ENCODE results near the gene HHIPL1.
"Not testable (repeated sequence)": the region's sequence is repeated elsewhere in the genome, so short reads cannot be mapped to it uniquely, and the experiment has no call there.

HHIPL1 gene

DNA sequence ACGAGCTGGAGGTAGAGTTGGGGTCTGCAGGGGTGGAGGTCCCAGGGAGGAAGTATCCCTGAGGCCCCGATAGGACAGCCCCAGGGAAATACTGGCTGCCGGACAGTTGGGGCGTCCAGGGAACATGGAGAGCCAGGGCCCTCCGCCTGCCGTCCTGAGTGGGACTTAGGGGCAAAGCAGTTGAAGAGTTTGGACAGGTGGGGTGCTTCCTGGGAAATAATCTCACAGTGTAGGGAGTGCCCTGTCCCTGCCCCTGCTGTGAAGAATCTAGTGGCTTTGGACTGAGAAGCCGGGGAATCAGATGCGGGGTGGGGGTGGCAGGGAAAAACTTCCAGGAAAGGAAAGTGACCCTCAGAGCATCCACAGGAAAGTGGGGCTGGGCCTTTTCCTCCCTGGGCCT lies 9.8 kb upstream of the HHIPL1 start:
- no peak for DNase-seq

DNA sequence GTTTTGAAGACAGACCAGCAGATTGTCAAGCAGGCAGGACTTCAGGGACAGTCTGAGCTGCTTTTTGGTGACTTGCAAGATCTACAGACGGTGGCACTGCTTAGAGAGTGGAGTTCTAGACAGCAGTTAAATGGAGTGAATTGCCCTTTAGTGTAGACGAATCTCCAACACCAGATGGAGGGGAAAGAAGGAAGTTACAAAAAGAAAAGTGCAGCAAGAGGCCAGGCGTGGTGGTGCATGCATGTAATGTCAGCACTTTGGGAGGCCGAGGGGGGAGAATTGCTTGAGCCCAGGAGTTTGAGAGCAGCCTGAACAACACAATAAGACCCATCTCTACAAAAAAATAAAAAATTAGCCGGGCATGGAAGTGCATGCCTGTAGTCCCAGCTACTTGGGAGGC lies 8.4 kb upstream of the HHIPL1 start:
- no peak for DNase-seq

DNA sequence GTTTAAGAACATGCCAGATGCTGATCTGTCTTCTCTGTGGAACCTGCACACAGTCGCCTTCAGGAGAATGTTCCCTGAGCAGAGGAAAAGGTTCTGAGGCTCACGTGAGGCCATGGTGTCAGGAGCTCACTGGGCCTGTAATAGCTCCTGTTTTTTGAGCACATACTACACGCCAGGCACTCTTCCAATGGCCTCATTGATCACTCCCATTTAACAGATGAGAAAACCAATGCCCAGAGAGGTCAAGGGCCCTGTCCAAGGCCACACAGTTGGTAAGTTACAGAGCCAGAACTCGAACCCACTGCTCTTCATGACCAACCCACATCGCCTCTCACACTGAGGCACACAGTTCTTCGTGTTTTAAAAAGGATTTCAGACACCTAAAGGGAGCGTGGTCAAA lies 7.3 kb upstream of the HHIPL1 start:
- DNase-seq, result no peak

DNA sequence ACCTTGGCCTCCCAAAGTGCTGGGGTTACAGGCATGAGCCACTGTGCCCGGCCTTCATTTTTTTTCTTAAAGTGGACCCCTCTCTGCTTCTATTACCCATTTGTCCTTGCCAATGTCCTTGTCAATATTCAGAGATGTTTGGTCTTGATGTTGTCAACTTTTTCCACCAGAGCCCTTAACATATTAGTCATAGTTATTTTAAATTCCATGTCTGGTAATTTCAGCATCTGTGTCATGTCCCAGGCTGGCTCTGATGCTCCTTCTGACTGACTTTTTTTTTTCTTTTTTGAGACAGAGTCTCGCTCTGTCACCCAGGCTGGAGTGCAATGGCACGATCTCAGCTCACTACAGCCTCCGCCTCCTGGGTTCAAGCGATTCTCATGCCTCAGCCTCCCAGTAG lies 2.2 kb upstream of the HHIPL1 start:
- DNase-seq, result not testable (repeated sequence)

DNA sequence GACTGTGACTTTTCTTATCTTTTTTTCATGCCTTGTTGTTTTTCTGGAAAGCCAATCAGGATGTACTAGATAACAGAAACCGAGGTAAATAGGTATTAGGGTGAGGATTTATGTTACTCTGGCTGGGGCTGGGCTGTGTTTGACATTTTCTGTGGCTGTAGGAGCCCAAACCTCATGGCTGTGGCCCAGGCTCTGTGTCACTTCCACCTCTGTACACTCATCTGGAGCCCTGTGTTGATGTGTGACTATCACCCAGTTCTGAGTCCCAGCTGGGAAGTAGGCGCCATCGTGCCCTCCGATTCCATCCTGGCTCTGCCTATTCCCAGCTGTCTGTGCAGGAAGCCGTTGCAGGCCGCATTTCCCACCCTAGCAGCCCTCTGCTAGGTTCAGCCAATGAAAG lies 1.6 kb upstream of the HHIPL1 start:
- DNase-seq, result no peak

DNA sequence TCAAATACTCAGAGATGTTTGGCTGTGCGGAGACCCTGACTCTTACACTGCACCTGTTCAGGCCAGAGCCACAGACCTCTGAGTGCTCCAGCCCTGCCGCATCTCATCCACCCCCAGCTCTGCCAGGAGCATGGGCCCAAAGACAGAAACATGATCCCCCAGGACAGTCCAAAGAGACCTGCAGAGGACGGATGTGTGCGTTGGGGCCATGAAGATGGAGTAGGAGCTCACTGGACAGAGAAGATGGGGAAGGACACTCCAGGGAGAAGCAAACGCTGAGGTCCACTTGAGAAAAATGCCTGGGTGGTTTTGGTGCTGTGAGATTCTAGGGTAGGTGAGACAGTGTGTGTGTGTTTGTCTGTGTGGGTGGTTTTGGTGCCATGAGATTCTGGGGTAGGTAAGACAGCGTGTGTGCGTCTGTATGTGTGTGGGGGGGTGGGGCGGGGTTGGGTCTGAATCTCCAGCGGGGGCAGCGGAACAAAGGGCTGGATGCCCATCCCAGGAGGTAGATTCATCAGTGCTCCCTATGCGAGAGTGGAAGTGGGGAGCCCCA lies 818 bp upstream of the HHIPL1 start:
- no peak for DNase-seq

DNA sequence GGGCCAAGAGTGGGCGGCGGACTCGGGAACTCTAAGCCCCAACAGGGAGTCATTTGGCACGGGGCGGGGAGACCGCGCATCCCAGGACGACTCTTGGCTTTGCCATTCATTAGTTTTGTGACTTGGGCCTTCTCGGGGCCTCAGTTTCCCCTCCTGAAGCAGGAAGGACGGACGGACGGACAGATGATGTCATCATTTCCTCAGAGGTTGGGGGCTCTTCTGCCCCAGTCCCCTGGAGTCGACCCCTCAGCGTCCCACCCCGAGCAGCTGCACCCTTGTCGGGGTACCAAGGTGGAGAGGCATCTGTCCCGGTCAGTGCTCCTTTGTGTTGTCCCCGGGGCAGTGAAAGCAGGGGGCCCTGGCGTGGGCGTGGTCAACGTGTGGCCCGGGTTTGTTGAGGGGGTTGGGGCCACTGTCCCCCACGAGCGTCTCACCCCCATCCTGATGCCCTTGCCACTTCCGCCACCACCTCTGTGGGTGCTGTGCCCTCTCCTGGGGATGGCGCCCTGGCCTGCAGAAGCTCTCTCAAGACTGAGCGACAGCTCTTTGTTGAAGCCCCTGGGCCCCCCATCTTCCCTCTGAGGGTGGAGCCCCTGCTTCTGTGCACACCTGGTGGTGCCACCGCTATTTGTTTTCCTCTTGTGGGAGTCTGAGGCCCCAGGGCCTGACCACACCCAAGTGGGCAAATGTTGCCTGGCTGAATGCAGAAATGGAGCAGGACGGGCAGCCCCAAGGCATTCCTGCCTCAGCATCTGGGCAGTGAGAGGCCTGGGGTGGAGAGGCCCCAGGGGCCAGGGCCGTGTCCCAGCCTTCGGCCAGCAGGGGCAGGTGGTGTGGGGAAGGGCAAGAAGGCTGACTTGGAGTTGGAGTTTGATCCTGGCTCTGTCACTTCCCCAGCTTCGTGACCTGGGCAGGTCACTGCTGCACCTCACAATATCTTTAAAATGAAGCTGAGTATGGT lies 896 bp downstream of the HHIPL1 start:
- no peak for DNase-seq

DNA sequence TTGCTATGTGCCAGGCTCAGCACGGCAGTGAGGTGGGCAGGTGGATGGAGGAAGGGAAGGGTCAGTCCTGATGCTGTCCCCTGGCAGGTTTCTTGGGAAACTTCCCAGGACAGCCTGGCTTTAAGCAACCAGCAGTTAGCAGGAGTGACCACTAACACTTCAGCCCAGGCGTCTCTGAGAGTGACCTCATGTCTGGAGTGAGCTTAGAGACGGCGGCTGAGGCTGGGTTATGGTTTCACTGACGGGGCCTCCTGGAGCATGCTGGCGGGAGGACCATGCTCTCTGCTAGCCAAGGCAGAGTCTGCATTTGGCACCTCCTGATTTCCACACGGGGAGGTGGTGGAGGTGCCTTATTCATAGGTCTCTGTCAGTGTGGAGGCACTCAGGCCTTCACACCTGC lies 2.5 kb downstream of the HHIPL1 start:
- DNase-seq, result peak; percentile 21

DNA sequence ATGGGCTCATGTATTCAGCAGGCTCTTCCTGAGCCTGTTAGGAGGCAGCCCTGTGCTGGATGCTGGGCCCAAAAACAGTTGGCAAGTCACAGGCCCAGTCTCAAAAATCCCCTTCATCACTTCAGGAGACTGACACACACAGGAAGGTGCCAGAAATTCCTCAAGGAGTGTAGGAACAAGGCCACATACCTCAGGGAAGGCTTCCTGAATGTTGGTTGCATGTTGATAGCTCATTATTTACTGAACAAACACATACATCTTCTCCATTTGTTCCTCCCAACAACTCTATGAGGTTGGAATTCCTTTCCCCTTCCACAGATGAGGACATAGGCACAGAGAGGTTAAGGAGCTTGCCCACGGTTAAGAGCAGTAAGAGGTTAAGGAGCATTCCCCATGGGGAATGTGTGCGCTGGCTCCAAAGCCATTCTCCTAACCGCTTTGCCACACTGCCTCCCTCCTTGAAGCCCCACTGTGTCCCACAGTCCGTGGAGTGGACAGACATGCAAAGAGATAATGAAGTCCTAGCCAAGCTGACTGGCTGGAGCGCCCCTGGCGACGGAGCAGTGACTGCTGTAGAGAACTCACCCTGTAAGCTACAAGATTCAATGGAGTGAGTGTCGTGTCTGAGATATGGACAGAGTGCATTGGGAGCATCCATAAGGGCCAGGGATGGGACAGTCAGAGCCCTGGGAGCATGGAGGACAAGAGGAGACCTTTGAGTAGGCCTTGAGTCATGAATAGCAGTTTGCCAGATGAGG lies 3.3 kb downstream of the HHIPL1 start:
- no peak for DNase-seq

DNA sequence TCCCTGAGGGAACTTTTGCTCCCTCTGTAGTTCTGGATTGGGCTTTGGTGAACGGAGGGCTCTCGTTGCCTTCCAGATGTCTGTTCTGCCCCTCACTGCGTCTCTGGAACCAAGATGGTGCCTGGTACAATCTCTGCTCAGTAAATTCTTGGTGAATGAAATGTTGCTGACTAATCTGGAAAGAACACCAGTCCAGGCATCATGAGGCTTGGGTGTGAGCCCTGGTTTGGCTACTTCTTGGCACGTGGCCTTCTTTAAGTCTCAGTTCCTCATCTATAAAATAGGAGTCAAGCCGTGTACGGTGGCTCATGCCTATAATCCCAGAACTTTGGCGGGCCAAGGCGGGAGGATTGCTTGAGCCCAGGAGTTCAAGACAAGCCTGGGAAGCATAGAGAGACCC lies 4.3 kb downstream of the HHIPL1 start:
- peak; percentile 66 for DNase-seq

DNA sequence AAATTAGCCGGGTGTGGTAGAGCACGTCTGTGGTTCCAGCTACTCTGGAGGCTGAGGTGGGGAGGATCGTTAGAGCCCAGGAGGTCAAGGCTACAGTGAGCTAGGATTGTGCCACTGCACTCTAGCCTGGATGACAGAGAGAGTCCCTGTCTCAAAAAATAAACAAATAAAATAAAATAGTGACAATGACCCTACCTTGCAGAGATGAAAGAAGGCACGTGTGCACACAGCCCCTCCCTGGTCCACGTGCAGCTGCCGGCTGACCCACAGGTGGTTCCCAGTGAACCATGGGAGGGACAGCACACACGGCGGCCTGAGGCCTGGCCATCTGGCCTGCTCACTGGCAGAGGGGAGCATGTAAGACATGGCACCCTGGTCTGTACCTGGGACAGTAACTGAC lies 4.7 kb downstream of the HHIPL1 start:
- no peak for DNase-seq

DNA sequence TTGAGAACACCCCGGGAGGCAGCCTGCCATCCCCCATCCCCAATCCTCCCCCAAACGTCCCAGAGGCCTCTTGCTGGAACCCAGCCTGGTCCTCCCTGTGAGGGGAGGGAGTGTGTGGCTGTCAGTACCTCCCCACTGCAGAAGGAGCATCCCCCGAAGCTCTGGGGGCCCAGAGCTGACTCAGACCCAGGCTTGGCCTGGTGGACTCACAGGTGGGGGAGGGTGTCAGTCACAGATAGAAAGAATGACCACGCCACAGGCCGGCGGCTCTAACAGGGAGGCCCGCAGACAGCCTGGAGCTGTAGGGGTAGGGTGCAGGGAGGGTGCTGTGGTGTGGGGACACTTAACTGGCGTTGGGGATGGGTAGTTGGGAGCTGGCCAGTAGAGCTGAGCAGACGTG lies 5.3 kb downstream of the HHIPL1 start:
- DNase-seq, result peak; percentile 20

DNA sequence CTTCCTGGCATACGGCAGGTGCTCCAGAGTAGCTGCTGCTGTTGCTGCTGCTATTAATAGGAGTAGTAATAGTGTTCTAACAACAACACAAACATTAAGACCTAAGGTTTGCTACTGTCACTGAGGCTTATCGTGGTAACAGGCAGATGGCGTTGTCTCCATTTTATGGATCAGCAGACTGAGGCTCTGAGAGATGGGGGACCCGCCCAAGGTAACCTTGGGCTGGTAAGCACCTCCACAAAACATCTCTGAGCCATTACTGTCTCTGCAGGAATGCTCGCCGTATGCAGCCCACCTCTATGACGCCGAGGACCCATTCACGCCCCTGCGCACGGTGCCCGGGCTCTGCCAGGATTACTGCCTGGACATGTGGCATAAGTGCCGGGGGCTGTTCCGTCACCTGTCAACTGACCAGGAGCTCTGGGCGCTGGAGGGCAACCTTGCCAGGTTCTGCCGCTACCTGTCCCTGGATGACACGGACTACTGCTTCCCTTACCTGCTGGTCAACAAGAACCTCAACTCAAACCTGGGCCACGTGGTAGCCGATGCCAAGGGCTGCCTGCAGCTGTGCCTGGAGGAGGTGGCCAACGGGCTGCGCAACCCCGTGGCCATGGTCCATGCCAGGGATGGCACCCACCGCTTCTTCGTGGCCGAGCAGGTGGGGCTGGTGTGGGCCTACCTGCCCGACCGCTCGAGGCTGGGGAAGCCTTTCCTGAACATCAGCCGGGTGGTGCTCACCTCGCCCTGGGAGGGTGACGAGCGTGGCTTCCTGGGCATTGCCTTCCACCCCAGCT lies 7.2 kb downstream of the HHIPL1 start:
- DNase-seq, result no peak

DNA sequence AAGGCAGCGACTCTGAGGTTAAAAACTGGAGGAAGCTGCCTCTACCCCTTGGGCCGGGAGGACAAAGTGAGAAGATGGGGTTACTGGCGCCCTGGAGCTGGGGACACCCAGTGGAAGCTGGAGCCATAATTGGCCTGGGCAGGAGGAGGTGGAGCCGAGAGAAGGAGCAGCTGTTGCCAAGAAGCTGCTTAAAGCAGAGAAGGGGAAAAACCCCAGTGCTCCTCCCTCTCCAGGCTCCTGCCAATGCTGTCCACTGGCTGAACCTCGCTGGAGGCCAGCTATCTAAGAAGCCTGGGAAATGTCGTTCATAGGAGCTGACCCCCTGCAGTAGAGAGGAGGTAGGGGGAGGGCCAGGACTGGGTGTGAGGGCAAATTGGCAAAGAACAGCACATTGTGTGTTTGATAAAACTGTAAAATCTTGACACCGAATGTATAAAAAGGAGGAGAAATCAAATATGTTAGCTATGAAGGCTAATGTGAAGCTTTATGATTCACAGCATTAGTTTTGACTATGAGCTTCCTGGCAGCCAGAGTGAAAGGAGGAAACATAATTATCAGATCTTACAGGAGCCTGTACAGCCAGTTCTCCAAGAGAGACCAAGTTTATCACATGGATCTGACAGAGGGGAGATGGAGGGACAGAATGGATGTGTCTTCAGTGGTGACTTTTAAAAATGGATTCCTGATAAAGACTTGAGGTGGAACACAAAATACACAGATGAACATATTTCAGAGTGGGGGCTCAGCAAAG lies 9.5 kb downstream of the HHIPL1 start:
- DNase-seq, result peak; percentile 67

DNA sequence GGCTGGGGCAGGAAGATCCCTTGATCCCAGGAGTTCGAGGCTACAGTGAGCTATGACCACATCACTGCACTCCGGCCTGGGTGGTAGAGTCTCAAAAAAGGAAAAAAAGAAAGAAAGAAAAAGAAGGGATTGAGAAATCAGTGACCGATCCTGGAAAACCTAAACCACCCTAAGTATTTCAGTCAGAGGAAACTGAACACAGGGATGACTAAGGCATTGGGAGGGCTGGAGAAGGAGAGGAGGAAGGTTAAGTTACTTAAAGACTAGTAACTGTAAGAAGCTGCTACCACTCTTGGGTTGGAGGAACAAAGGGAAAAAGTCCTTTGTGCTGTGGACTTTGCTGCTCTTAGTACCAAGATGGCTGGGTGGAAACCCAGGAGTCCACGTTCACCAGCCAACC lies 10.6 kb downstream of the HHIPL1 start:
- no peak for DNase-seq

DNA sequence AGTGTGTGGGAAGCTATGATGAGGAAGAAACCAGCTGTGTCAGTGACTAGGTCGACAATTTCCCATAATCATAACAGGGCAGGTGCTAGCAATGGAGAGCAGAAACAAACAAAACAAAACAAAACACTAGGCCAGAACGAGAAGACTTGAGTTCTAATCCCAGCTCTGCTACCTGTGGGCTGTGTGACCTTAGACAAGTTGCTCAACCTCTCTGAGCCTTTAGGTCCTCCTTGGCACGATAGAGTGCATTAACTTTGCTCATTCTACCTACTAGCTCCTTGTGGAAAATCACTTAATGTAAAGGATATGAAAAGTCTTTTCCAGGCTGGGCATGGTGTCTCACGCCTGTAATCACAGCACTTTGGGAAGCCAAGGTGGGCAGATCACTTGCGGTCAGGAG lies 11.2 kb downstream of the HHIPL1 start:
- no peak for DNase-seq

DNA sequence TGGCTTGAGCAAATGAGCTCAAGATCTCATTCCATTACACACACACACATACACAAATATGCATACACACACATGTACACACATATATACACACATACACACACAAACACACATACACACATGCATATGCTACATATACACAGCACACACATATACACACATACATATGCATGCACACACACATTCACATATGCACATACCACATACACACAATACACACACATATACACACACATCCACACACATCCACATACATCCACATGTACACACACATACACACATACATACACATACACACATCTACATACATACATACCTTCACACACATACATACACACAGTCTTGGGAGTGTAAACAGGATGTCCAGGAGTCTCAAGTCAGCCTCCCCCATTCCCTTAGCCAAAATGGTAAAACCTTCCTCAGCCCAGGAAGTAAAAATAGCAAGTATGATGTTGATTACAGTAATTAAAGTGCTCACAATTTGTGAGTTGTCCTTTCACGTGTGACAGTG lies 12.8 kb downstream of the HHIPL1 start:
- DNase-seq, result no peak

DNA sequence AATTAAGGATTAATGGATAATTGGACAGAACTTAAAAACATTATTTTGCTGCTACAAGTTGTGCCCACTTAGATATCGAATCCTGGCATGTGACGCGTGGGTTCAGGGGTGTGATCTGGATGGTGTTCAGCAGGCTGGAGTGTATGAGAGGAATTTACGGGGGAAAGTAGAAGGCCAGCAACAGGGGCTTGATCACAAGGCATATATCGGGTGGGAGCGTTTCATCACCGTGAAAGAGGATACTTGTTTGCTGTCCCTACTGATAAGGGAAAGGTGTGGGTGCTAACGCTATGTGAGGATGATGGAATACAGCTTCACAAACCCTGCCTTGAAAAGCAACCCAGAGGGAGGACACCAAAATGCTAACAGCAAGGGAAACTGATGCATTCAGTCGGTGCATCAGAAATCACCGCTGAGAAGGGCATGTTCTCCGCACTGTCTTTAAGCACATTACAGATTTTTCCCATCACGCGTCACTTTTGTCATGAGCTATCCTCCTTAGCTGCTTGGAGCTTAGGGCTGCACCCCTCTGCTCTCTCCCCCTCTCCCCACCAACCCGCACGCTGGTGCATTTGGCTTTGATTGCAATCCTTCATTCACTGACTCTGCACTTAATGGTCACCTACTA lies 13.4 kb downstream of the HHIPL1 start:
- no peak for DNase-seq

DNA sequence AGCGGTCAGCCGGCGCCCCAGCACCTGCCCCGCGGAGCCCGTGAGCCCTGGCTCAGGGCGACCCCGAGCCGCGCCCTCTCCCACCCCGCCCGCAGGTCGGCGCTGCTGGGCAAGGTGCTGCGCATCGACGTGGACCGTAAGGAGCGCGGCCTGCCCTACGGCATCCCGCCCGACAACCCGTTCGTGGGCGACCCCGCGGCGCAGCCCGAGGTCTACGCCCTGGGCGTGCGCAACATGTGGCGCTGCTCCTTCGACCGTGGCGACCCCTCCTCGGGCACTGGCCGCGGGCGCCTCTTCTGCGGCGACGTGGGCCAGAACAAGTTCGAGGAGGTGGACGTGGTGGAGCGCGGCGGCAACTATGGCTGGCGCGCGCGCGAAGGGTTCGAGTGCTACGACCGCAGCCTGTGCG lies 14.4 kb downstream of the HHIPL1 start:
- no peak for DNase-seq

DNA sequence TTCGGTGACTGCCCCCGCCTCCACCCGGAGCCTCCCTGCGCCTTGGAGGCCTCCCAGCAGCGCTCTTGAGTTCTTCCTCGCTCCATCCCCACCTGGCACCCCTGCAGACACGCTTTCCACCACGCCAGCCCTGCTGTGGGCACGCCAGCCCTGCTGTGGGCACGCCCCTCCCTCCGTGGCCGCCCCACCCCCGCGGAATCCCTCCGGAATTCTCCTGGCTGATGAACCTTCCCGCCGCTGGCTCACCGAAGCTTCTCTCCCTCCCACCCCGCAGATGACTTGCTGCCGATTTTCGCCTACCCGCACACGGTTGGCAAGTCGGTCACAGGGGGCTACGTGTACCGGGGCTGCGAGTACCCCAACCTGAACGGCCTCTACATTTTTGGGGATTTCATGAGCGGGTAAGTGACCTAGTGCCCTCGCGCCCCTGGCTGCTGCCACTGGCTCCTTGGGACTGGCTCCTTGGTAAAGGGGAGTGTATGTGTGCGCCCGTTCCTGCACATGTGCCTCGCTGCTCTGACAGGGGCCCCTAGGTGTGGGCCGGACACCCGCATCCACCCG lies 15.2 kb downstream of the HHIPL1 start:
- DNase-seq, result no peak

DNA sequence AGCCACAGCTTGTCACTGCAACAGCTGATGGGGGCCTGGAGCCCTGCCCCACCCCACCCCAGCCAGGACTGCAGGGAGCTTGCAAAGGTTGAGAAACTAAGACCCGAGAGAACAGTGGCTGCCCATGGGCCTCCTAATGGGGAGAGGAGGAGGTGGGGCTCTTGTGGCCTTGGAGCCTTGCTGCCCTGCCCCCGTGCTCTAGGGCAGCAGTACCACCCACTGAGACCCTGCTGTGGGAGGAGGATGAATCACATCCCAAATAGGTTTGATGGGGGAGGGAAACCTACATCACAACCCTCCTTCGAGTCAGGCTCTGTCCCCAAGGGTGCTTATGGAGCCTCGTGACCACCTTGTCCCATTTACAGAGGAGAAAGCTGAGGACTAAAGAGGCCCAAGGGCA lies 15.9 kb downstream of the HHIPL1 start:
- peak; percentile 15 for DNase-seq
